COLO829 (cell line): ENCODE data around the gene NEK11.

Source experiments
- DNase-seq: peaks from one replicate; pipeline ENCODE4 v3.0.0; 2012; ENCODE audit warnings: low spot score

NEK11 gene, protein sequence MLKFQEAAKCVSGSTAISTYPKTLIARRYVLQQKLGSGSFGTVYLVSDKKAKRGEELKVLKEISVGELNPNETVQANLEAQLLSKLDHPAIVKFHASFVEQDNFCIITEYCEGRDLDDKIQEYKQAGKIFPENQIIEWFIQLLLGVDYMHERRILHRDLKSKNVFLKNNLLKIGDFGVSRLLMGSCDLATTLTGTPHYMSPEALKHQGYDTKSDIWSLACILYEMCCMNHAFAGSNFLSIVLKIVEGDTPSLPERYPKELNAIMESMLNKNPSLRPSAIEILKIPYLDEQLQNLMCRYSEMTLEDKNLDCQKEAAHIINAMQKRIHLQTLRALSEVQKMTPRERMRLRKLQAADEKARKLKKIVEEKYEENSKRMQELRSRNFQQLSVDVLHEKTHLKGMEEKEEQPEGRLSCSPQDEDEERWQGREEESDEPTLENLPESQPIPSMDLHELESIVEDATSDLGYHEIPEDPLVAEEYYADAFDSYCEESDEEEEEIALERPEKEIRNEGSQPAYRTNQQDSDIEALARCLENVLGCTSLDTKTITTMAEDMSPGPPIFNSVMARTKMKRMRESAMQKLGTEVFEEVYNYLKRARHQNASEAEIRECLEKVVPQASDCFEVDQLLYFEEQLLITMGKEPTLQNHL

DNA sequence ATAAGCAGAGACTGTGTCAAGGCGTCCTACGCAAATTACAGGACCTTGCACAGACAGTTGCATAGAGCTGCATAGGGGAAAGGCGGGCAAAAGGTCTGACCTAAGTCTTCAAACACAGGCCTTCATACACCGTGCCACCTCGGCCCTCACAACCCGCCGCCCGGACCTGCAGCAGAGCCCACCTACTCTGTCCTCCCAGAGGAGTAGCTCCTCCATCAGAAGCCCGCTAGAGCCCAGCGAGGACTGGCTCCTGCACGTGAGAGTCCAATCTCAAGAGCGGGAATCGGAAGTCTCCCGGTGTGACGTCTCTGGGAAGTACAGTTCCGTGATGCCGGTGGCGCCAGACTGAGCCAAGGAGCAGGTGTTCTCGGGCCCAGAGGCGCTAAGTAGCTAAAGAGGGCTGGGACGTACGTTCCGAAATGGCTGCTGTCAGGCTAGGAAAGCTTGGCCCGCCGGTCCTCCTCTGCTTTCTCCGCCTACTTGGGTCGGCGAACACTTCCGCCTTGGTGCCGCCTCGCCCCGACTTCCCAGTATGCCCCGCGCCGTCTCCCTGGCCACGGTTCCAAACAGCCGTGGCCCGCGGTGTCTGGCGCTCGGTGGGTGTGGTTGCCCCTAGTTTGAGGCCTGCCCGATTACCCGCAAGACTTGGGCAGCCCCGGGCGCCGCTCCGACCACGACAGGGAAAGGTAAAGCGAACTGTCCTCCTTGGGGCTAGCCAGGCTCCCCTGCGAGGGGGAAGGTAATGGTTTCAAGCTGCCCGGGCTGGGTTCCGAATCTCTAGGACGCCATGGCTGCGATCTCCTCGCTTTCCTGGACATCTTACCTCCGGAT is at the start of gene NEK11, which contains the start of gene ASTE1:
NEK11 (plus strand) TSS at position 557 of the 831 bp plus-strand sequence. CDS start 2,832 bp downstream, outside the sequence.
ASTE1 (minus strand) TSS at position 505 of the 831 bp plus-strand sequence. CDS start 1,519 bp downstream, outside the sequence.
- peak; percentile 81 for DNase-seq

GRCh38 chr3:130979117-130979516 is 47.6 kb upstream of the NEK11 start:
- DNase-seq, result no peak

- DNase-seq, result no peak
These were observed 45.2 kb upstream of the NEK11 start for GRCh38 chr3:130981469-130981868.

- DNase-seq, result no peak
These were observed 36.4 kb upstream of the NEK11 start for GRCh38 chr3:130990282-130990681.

GRCh38 chr3:130991126-130991525 is 35.6 kb upstream of the NEK11 start:
- no peak for DNase-seq

- DNase-seq, result no peak
These were observed 34.3 kb upstream of the NEK11 start for GRCh38 chr3:130992344-130992743.

DNA sequence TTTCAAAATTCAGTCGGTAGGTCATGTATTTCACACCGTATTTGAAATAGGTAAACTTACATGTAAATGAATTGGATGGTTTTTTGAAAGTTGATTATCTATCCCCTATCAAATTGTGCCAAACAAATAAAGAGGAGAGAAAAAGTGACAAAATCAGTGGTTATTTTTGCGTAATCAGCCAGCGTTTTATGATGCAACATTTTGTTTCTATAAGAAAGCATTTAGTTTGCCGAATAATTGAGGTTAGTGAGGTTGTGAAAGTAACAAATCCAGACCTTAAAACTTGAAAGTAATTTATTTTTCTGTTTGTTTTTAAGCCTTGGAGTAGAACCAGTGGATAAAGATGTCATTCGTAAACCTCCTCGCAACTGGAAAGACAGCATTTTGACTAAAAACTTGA is 29.4 kb upstream of the NEK11 start:
- no peak for DNase-seq

- DNase-seq, result no peak
These were observed 25.6 kb upstream of the NEK11 start for GRCh38 chr3:131001071-131001470.

- no peak for DNase-seq
These were observed 22.1 kb upstream of the NEK11 start for GRCh38 chr3:131004603-131005002.

DNA sequence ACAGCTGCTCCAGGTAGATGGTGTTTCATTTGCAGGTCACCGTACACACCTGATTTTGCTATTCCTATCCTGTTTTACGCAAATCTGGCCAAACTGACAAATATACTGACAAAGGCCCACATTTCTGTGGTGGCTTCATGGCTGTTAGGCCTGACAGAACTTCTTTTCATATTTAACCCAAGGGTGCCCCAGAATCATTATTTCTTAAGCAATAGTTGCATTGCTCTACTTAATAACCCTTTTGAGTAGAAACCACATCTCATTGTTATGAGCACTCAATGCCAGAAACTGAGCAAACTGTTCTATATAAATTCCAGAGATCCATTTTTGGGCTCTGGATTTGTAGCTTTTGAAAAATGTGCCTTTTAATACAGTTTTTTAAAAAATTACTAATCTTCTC is 19.4 kb upstream of the NEK11 start:
- DNase-seq, result no peak

DNA sequence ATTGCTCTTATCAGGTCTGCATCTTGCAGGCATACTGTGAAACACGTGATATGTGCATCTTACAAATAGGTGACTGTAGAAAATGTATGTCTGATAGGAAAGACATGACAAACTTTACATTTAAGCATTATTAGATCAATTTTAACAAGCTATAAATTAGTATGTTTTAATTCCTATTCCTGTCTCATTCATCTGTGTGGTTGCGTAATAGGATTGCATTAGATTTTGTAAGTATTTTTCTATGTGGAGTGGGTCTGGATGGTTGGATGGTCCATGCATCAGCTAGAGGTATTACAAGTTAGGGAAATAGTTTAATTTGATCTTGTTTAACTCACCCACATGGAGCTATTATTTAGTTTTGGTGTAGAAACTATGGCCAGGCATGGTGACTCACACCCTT is 18.9 kb upstream of the NEK11 start:
- DNase-seq, result no peak

- DNase-seq, result no peak
These were observed 18.4 kb upstream of the NEK11 start for GRCh38 chr3:131008326-131008725.

- no peak for DNase-seq
These were observed 17.0 kb upstream of the NEK11 start for GRCh38 chr3:131009698-131010097.

- DNase-seq, result no peak
These were observed 7.7 kb upstream of the NEK11 start for GRCh38 chr3:131018970-131019369.

DNA sequence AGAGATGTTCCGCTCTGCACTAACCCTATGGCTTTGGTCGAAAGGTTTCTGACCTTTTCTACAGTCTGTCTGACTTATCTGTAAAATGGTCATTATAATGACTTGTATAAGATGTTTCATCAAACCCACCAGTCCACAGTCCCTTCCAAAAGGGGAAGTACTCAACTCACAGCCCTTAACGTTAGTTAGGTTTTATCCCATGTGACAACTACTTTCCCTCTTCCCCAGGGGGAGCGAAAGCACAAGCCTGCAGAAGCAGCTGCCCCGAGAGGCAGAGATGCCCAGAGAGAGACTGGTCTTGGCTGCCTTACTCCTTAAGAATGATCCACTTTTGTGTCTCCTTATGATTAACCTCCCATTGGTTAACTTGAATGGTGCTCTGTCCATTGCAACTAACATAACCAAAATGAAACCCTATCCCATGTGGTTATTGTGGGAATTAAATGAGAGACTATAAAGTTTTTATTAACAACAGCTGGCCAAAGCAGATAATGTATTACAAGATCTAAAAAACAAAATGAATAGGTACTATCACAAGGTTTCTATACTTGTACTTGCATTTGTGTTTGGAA is 6.5 kb upstream of the NEK11 start:
- no peak for DNase-seq

DNA sequence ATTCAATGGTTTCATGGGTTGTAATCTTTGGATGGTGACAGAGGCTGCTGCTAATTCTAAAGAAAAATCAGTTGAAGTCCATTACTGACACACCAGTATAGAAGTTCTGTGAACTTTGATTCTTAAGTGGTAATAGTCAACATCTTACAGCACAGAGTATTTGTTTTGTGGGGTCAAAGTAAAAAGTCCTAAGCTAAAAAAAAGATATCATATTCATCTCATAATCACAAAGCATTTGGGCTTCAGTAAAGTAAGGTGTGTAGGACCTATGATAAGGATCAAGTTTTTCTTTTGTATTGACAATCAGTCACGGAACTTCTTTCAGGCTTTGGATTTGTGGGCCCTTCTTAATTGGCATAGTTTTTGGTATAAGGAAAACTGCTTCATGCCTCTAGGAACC is 1.1 kb upstream of the NEK11 start:
- no peak for DNase-seq

- DNase-seq, result no peak
These were observed 2.2 kb downstream of the NEK11 start for GRCh38 chr3:131028844-131029243.

DNA sequence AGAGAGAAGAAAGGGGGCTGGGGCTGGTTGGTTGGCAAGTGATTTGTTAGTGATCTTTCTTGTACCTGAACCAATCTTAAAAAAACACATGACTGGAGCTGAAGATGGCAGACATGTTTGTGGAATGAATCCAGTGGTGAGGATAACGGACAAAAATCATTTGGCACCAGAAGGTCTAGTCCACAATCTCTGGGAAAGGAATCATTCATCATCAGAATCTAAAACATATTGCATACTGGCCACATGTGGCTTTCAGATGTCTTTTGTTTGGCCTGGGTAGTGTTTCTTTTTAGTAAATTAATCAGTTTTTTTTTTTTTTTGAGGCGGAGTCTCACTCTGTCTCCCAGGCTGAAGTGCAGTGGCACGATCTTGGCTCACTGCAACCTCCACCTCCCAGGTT is 5.0 kb downstream of the NEK11 start:
- DNase-seq, result no peak

DNA sequence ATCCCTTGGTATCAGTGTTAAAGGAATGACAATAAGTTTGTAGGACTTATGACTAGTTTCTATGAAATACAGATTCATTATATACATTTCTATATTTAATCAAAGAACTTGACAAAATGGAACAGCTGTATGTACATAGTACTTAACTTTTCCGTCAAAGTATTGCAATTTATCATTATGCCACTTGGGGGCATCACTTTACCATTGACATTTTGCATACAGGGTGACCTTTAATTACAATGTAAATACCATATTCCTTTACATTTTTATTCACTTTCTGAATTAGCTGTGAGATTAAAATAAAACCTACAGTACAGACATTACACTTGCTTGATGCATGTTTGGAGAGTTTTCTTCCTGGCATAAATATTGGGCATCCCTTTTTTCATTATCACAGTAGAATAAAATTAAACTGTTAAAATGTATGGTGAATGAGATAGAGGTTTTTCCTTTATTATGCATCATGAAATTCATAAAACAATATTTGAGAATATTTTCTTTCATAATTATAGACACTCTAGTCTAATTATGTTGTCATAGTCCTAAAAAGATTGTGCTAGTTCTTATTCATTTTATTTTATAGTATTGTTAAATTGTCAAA is 6.9 kb downstream of the NEK11 start:
- peak; percentile 62 for DNase-seq

- no peak for DNase-seq
These were observed 9.6 kb downstream of the NEK11 start for GRCh38 chr3:131036200-131036816.

- DNase-seq, result no peak
These were observed 10.3 kb downstream of the NEK11 start for GRCh38 chr3:131036986-131037385.
